GM12872 (cell line): ENCODE data around the gene OSGIN1.
A peak's percentile ranks its signal among the peaks of the same experiment; 100 is the strongest.

Experiments
- TF ChIP-seq, protein P1 (sequence below): IDR thresholded peaks from 3 replicates; pipeline ENCODE4 v1.5.1; 2011; ENCODE audit warnings: low read depth, mild to moderate bottlenecking, low read length, moderate library complexity; ENCODE audit not compliant: insufficient read depth

OSGIN1 gene

DNA sequence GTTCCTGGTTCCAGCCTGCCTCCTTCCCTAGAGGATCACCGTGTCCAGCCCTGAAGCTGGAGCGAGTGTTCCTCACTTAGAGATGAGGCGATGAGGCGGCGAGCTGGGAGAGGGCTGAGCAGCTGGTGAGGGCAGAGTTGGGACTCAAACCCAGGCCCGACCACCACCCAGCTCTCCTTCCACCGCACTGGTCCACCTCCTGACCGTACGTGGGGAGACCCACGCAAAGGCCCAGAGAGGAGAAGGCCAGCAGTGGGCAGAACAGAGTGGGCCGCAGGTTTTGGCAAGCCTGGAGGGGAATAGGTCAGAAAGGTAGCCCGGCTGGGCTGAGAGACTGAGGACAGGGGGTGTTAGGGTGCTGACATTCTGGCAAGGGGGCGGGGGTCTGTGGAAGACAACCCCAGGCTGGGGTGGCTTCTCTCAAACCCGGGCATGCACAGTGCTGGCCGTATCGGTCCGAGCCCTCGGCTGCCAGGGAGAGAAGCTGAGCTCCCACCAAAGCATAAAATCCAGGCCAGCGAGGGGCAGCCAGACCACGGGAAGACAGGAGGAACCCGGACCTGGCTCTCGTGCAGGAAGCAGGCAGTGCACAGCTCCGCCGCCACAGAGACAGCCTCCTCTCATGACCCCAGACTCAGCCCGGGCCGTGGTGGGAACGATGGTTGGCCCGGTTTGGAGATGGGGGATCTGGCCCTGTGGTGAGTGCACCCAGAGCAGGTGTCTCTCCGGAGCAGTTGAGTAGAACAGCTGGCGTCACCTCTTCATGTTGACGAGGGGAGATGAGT is 29.3 kb upstream of the OSGIN1 start:
- TF ChIP-seq, protein P1, sequence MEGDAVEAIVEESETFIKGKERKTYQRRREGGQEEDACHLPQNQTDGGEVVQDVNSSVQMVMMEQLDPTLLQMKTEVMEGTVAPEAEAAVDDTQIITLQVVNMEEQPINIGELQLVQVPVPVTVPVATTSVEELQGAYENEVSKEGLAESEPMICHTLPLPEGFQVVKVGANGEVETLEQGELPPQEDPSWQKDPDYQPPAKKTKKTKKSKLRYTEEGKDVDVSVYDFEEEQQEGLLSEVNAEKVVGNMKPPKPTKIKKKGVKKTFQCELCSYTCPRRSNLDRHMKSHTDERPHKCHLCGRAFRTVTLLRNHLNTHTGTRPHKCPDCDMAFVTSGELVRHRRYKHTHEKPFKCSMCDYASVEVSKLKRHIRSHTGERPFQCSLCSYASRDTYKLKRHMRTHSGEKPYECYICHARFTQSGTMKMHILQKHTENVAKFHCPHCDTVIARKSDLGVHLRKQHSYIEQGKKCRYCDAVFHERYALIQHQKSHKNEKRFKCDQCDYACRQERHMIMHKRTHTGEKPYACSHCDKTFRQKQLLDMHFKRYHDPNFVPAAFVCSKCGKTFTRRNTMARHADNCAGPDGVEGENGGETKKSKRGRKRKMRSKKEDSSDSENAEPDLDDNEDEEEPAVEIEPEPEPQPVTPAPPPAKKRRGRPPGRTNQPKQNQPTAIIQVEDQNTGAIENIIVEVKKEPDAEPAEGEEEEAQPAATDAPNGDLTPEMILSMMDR, result no peak

DNA sequence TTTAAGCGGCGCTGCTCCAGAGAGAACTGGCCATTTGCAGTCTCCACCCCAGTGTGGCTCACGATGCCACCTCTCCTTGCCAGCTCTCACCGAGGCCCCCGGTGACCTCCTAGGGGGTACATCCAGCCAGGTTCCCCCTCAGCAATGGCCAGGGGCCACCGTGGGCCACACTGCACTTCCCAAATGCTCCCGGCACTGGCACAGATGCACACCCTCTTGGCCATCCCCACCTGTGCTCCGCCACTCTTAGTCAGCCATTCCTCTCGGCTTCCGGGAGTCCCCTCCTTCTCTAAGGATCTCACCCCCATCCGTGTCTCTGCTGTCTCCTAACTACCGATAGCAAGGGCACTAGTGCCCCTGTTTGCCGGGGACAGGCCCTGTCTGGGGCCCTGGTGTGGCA is 28.4 kb upstream of the OSGIN1 start:
- TF ChIP-seq, protein P1, result no peak

DNA sequence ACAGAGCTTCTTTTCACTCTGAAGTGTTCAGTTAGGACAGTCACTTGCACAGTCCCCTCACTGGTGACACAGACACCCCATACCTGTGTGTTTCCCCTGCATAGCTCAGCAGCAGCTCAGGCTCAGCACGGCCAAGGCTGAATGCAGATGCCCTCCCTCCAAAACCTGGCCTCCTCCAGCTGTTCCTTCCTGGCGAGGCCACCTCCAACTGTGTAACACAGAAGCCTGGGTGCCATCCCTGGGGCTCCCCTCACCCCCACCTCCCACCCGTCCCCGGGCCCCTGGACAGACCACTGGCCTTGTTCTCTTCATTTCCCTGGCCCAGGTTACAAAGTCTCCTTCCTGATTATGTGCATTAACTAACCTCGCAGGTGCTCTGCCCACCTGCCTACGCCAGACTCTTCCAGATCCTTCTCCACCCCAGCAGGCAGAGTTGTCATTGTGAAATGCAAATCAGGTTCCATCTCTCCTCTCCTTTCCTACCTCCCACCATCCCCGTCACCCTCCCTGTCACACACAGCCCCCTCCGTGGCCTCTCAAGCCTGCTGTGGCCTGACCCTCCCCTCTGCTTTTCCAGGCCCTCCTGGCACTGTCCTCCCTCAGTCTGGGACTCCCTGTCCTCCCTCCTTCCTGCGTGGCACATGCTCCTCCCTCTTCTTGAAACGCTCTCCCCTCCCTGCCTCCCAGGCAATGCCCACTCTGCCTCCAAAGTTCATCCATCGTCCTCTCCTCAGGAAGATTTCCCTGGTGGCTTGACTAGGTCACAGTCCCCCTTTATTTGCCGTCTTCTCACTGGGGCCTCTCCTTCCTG is 27.7 kb upstream of the OSGIN1 start:
- TF ChIP-seq, protein P1, result no peak

DNA sequence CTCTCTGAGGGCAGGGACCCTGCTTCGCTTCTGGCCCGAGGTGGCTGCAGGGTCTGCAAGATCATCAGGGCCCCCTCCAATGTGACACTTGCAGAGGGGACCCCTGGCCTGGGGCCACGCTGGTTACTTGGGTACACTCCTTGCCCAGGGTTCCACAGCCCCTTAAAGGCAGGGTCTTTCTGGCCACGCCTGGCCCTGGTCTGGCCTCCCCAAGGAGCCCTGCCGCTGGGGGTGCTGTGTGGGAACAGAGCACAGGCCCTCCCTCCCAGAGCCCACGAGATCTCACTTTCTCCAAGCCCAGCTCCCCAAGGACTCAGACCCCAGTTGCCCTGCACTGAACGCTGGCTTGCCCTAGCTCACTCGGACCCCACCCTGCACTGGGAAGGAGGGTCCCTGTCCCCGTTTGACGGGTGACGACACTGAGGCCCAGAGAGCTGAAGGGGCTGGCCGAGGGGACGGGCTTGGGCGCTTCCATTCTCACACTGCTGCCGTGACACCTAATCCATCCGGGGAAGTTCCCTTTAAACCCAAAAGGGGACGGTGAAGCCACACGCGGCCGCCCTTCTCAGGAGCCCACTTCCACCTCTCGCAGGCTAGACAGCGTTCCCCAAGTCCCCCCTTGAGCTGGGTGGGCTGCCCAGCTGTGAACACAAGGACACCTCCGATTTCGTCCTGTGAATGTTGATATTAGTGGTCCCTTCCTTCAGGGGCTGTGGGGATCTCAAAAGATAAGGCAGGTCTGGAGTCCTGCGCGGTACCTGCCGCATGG is 26.9 kb upstream of the OSGIN1 start:
- TF ChIP-seq, protein P1, result no peak

DNA sequence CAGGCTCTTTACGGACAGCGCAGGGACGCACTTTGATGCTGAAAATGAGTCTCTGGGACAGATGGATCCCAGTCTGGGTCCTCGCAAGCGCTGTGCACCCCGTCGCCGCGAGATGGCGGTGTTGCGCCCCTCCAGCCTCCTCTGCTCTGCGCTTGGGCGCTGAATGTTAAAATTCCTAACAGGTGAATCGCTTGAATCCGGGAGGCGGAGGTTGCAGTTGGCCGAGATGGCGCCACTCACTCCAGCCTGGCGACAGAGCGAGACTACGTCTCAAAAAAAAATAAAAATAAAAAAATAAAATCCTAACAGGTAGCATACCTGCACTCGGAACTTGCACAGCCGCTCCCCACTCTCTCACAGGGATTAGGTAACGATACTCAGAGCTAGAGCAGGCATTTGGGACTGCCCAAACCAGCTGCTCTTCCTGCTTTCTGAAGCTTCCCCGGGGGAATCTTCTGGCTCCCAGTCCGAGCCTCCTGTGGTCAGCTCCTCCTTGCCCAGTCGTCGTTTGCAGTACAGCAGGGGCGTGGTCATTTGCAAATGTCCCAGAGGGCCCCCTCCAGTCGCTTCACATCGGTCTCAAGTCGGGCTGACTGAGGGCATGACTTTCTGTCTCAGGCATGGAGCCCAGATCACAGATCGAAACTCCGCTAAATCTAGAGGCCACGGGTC is 26.2 kb upstream of the OSGIN1 start:
- TF ChIP-seq, protein P1, result peak; percentile 98

DNA sequence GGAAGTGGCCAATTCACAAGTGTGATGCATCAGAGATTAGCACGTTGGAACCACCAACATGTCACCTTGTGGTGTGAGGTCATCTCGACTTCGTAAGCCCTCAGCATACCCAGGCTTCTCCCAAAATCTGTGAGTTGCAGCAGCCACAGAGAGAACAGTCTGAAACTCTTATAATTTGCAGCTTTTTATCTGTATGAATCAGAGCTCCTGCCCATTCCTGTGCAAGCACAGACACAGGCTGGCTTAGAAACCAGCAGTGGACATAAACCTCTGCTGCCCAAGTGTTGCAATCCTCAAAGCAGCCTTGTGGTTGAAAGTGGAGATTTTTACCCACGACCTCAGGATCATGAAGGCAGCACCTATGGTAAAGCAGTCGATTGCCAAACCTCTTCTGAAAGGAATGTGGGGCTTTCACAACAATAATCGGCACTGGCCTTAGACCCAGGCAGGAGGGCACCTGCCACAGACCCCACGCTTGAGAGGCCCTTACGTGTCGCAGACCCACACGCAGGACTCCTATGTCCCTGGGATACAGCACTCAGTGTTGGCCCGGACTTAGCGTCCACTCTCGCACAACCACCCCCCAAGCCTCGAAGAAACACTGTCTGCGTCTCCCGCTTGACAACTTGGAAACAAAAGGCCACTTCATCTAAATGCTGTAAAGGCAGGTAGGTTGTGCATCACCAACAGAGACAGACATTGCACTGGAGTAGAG is 24.5 kb upstream of the OSGIN1 start:
- TF ChIP-seq, protein P1, result no peak
